Adrenal gland (tissue), 5 donors: Measurements from ENCODE around the gene TRIM46.

Source experiments
- POLR2A ChIP-seq, 2 donors: fragments of 450-650 bp; IDR thresholded peaks; one replicate each; pipeline ENCODE4 v1.6.1; 2017; ENCODE audit warnings: antibody characterized with exemption in 2 of 2, mild to moderate bottlenecking in 2 of 2, moderate library complexity in 1 of 2
- TF ChIP-seq, protein P1 (sequence below), 6 experiments: fragments of 450-650 bp in 4 of 6; fragments of 200-600 bp in 2 of 6; sonication (generic) in 1 of 6; IDR thresholded peaks; 1 replicate in 5 of 6; 2 replicates in 1 of 6; pipeline versions ENCODE4 v1.5.1 to v1.8.0; 2016 to 2021; ENCODE audit warnings: antibody characterized with exemption in 6 of 6, mild to moderate bottlenecking in 2 of 6, moderate library complexity in 1 of 6
- donor health status: DM: no; HTN: no; CAD: no.

DNA sequence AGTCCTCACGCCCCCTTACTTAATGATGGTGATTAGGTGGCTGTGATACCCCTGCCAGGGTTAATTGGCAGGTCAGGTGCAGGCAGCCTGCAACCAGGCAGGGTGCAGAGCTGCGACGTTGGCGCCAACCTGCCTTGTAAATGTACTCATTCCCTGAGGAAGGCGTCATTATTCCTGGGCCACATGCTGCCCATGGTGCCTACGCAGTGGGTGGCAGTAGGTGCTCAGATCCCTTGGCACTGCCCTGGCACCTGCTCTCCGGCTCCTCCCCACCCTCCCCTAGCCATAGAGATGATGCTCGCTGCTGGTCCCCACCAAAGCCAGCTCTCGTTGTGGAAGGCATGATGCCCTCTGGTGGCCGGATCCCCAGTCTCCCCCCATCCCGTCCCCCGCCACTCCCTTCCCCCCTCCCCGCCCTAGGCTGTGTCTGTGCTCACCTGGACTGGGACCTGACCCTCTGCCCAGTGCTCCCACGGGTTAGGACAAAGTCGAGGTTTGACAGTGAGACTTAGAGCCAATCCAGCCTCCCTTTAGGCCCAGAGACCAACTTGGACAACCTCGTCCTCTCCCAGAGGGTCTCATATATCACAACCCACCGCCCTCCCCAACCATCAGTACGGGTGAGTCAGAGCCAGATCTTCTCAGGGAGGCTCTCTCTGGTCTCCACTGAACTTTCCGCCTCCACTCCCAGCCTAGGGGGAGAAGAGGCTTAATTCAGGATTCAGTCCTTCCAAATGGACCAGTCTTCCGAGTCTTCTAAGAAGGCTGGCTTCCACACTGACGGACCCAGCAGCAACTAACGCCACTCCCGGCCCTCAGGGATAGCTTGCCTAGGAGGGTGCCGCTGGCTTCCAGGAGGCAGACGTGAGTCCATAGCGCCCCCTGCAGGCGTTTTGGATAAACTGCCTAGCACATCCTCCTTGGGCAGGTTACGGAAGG, 6.2 kb upstream of the TRIM46 start:
- TF ChIP-seq, protein P1, sequence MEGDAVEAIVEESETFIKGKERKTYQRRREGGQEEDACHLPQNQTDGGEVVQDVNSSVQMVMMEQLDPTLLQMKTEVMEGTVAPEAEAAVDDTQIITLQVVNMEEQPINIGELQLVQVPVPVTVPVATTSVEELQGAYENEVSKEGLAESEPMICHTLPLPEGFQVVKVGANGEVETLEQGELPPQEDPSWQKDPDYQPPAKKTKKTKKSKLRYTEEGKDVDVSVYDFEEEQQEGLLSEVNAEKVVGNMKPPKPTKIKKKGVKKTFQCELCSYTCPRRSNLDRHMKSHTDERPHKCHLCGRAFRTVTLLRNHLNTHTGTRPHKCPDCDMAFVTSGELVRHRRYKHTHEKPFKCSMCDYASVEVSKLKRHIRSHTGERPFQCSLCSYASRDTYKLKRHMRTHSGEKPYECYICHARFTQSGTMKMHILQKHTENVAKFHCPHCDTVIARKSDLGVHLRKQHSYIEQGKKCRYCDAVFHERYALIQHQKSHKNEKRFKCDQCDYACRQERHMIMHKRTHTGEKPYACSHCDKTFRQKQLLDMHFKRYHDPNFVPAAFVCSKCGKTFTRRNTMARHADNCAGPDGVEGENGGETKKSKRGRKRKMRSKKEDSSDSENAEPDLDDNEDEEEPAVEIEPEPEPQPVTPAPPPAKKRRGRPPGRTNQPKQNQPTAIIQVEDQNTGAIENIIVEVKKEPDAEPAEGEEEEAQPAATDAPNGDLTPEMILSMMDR (IDR thresholded peaks at IDR 0.05) = peak; percentile 83 to 97 (median 92)
- no peak for TF ChIP-seq POLR2A (IDR thresholded peaks at IDR 0.05)
